WTC11 (cell line): Measurements from ENCODE around the gene RHOB. TPM values are rescaled to one million over a fixed set of nuclear protein-coding genes. Genes with fewer than 3 reads are reported as not detected.

ENCODE experiments used
- ATAC-seq: fragments of 200-7000 bp; cut with Tn5 transposase; 2 replicates; pipeline ENCODE4 v1.10.0; 2021; ENCODE audit warnings: mild to moderate bottlenecking, moderate library complexity
- CTCF ChIA-PET: fragments of 300-600 bp; sonication (Branson Sonifier 250); formaldehyde crosslinking; loops from one replicate; lab custom pipeline; 2021; ENCODE audit warnings: antibody characterized with exemption; lab: Charles Lee
- POLR2A ChIA-PET: fragments of 350-600 bp; sonication (Branson Sonifier 250); formaldehyde crosslinking; loops from one replicate; lab custom pipeline; 2021; ENCODE audit warnings: antibody characterized with exemption; lab: Charles Lee
- DNase-seq: peaks from one replicate; pipeline ENCODE4 v3.0.0; 2021; ENCODE audit warnings: low spot score
- H3K27ac Mint-ChIP-seq: 2 replicates; pipeline ENCODE4 v1.8.0; 2021; ENCODE audit warnings: mixed read lengths
- H3K27me3 Mint-ChIP-seq: 2 replicates; pipeline ENCODE4 v1.8.0; 2021; ENCODE audit warnings: low read depth, mild to moderate bottlenecking, moderate library complexity, mixed read lengths
- H3K36me3 Mint-ChIP-seq: 2 replicates; pipeline ENCODE4 v1.8.0; 2021; ENCODE audit warnings: mixed read lengths
- H3K4me1 Mint-ChIP-seq: 2 replicates; pipeline ENCODE4 v1.8.0; 2022; ENCODE audit warnings: mixed read lengths
- H3K4me3 Mint-ChIP-seq: 2 replicates; pipeline ENCODE4 v1.8.0; 2021; ENCODE audit warnings: mild to moderate bottlenecking, moderate library complexity, mixed read lengths
- H3K9me3 Mint-ChIP-seq: 2 replicates; pipeline ENCODE4 v1.8.0; 2021; ENCODE audit warnings: mixed read lengths
- ATF2 ChIP-seq: sonication (generic); formaldehyde crosslinking; IDR thresholded peaks from 2 replicates; pipeline ENCODE4 v1.8.1; 2022; ENCODE audit warnings: low read depth, missing genetic modification reagents, borderline replicate concordance
- E2F4 ChIP-seq: sonication (generic); formaldehyde crosslinking; IDR thresholded peaks from 2 replicates; pipeline ENCODE4 v1.8.1; 2022; ENCODE audit warnings: low read depth, mild to moderate bottlenecking, moderate library complexity, missing genetic modification reagents, borderline replicate concordance
- FOXJ3 ChIP-seq: sonication (generic); formaldehyde crosslinking; IDR thresholded peaks from 2 replicates; pipeline ENCODE4 v1.9.0; 2021; ENCODE audit warnings: missing genetic modification reagents, mild to moderate bottlenecking, borderline replicate concordance
- FOXK1 ChIP-seq: sonication (generic); formaldehyde crosslinking; IDR thresholded peaks from 2 replicates; pipeline ENCODE4 v1.8.0; 2022; ENCODE audit warnings: mild to moderate bottlenecking, moderate library complexity, missing genetic modification reagents
- IRF2 ChIP-seq: sonication (generic); formaldehyde crosslinking; IDR thresholded peaks from 2 replicates; pipeline ENCODE4 v1.8.0; 2022; ENCODE audit warnings: low read depth, missing genetic modification reagents, borderline replicate concordance
- NFE2L1 ChIP-seq: sonication (generic); formaldehyde crosslinking; IDR thresholded peaks from 2 replicates; pipeline ENCODE4 v1.8.1; 2023; ENCODE audit warnings: missing genetic modification reagents
- PRRX2 ChIP-seq: fragments of 250-450 bp; sonication (Bioruptor Pico); IDR thresholded peaks from 2 replicates; pipeline ENCODE4 v1.8.0; 2021; ENCODE audit warnings: mild to moderate bottlenecking
- STAT6 ChIP-seq: sonication (generic); formaldehyde crosslinking; conservative IDR thresholded peaks from 2 replicates; pipeline ENCODE4 v1.8.1; 2023; ENCODE audit warnings: mild to moderate bottlenecking, low read depth, missing genetic modification reagents, moderate library complexity
- ZBTB21 ChIP-seq: sonication (generic); formaldehyde crosslinking; IDR thresholded peaks from 2 replicates; pipeline ENCODE4 v1.8.1; 2023; ENCODE audit warnings: mild to moderate bottlenecking, missing genetic modification reagents, borderline replicate concordance
- ZNF512 ChIP-seq: sonication (generic); formaldehyde crosslinking; IDR thresholded peaks from 2 replicates; pipeline ENCODE4 v1.8.1; 2022; ENCODE audit warnings: missing genetic modification reagents, borderline replicate concordance
- ZSCAN18 ChIP-seq: fragments of 250-450 bp; sonication (Bioruptor Pico); IDR thresholded peaks from 2 replicates; pipeline ENCODE4 v2.1.2; 2022; ENCODE audit warnings: mild to moderate bottlenecking, moderate library complexity
- total RNA-seq: library from RNA; stranded (reverse); gene quantifications from 3 replicates; pipeline ENCODE4 v1.2.3, GENCODE V29; 2021

The RHOB gene
- total RNA-seq, 1 experiment from 2014 or later = 20.4 TPM

- H3K27me3 Mint-ChIP-seq = peaks cover 6% of the 10 kb centered on the region
- TF ChIP-seq IRF2 (CRISPR knock-in tag) = no peak
- no peak for TF ChIP-seq ZNF512 (CRISPR knock-in tag)
- no peak for TF ChIP-seq ZBTB21 (CRISPR knock-in tag)
- no peak for TF ChIP-seq FOXJ3 (CRISPR knock-in tag)
- no peak for TF ChIP-seq STAT6 (CRISPR knock-in tag)
- no peak for TF ChIP-seq ZSCAN18 (CRISPR knock-in tag)
- TF ChIP-seq E2F4 = no peak
- no peak for TF ChIP-seq FOXK1
- TF ChIP-seq, all 79 proteins: peak for 0
- Mint-ChIP-seq H3K9me3 (peaks cover 30% of the 10 kb centered on the region), H3K4me1 (no peaks in the 10 kb centered on the region), H3K4me3 (no peak overlapping the region), H3K27ac (no peak overlapping the region), H3K36me3 (peaks cover 15% of the 10 kb centered on the region)
- ChIA-PET POLR2A (no interaction called here), CTCF (no interaction called here)
- DNase-seq (no peak), ATAC-seq (no peak)
These were observed 37.8 kb upstream of the RHOB start for GRCh38 chr2:20409039-20409438.

- POLR2A ChIA-PET = interaction anchor here (0.9 to 1.5 kb wide), 3 partner anchors 36 to 232 kb away, joined by 7 to 10 read pairs (median 8); partner anchors contain the start of gene RHOB
- no peak for ATAC-seq
- no peak for DNase-seq
- peaks cover 6% of the 10 kb centered on the region for H3K27me3 Mint-ChIP-seq
- CTCF ChIA-PET = interaction anchor here (0.7 to 4.3 kb wide), 45 partner anchors 8 to 366 kb away, joined by 3 to 99 read pairs (median 5); partner anchors contain the start of genes HS1BP3, LAPTM4A and RHOB
- H3K4me3 Mint-ChIP-seq = no peak overlapping the region
- no peak overlapping the region for H3K27ac Mint-ChIP-seq
- peaks cover 15% of the 10 kb centered on the region for H3K36me3 Mint-ChIP-seq
- peaks cover 30% of the 10 kb centered on the region for H3K9me3 Mint-ChIP-seq
- no peak for TF ChIP-seq PRRX2 (CRISPR knock-in tag)
- TF ChIP-seq ATF2 = no peak
- no peak for TF ChIP-seq NFE2L1 (CRISPR knock-in tag)
- TF ChIP-seq, all 79 proteins: peak for 0
- H3K4me1 Mint-ChIP-seq = no peaks in the 10 kb centered on the region
These were observed 36.2 kb upstream of the RHOB start for GRCh38 chr2:20410556-20411277.
